H1 (cell line): ENCODE data around the gene NHP2.

ENCODE experiments used
- GABPA ChIP-seq: IDR thresholded peaks from 2 replicates; pipeline ENCODE4 v1.6.1; 2011; ENCODE audit warnings: mild to moderate bottlenecking, low read length, moderate library complexity, borderline replicate concordance; ENCODE audit not compliant: insufficient read depth
- POLR2AphosphoS5 ChIP-seq: IDR thresholded peaks from 2 replicates; pipeline ENCODE4 v1.6.1; 2011; ENCODE audit warnings: low read depth, low read length
- SIN3A ChIP-seq, 2 experiments: IDR thresholded peaks in 1 of 2; conservative IDR thresholded peaks in 1 of 2; 2 replicates each; pipeline ENCODE4 v1.6.1; 2011 to 2012; ENCODE audit warnings: low read length in 2 of 2, improper control_type of control experiment in 1 of 2, low read depth in 1 of 2, mild to moderate bottlenecking in 1 of 2

- TF ChIP-seq SIN3A (conservative IDR thresholded peaks at IDR 0.05 in 1 of 2, IDR thresholded peaks at IDR 0.05 in 1 of 2; ENCODE audit: low read depth in 1 of 2, low read length in 2 of 2) (no peak), POLR2AphosphoS5 (no peak), GABPA (no peak)
These were observed 48.2 kb upstream of the NHP2 start for GRCh38 chr5:178201927-178202235.
